GM19463 (cell line): Measurements from ENCODE around the gene WDR88.
A peak's percentile ranks its signal among the peaks of the same experiment; 100 is the strongest.
"Not testable (repeated sequence)": the region's sequence is repeated elsewhere in the genome, so short reads cannot be mapped to it uniquely, and the experiment has no call there.

Source experiments
- ATAC-seq: cut with Tn5 transposase; IDR thresholded peaks from one replicate; pipeline ENCODE4 v1.9.1; 2021; ENCODE audit warnings: mild to moderate bottlenecking, moderate library complexity; ENCODE audit not compliant: unreplicated experiment

WDR88 gene

DNA sequence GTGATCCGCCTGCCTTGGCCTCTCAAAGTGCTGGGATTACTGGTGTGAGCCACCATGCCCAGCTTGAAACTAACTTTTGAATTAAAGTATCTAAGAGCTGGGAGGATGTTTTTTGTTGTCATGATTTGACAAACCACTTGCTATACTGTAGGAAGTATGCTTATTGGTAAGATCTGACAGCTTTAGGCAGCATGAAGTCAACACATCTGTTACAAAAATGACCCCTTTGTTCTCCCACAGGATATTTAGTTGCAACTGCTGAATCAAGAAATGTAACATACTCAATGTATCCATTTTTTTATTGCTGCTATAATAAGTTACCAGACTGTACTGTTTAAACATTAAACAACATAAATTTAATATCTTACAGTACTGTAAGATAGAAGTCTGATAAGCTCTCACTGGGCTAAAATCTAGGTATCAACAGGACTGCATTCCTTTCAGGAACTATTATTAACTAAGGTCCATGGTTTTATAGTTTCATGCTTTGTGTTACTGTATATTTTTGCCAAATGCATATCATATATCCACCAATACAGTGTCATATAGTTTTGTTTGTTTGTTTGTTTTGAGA is 39.4 kb downstream of the WDR88 start:
- no peak for ATAC-seq

DNA sequence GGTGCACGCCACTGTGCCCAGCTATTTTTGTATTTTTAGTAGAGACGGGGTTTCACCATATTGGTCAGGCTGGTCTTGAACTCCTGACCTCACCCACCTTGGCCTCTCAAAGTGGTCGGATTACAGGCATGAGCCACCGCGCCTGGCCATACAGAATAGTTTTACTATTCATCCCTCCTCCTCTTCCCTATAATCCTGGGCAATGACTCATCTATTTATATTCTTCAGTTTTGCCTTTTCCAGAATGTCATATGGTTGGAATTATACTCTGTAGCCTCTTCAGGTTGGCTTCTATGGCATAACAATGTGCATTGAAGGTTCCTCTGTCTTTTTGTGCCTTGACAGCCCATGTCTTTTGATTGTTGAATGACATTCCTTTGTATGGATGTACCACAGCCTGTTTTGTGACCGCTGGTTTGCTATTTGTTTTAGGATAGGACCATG is 40.0 kb downstream of the WDR88 start:
- ATAC-seq = no peak

DNA sequence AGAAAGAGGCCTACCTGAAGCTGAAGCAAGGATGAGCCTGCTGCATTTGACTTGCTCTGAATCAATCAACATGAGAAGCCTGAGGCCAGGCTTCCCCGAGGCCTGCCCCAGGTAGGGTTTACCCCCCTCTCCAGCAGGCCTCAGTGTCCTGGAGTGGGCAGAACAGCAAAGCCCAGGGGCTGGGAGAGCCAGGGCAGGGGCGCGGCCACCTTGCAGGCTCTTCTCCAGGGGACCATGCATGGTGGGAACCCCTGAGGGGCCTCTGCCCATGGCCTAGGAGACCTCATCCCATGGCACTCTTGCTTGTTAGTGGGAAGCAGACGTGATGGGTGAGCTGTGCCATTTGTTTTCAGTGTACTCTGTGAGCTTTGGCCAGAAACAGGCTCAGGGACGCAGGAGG is 42.3 kb downstream of the WDR88 start:
- ATAC-seq = no peak

DNA sequence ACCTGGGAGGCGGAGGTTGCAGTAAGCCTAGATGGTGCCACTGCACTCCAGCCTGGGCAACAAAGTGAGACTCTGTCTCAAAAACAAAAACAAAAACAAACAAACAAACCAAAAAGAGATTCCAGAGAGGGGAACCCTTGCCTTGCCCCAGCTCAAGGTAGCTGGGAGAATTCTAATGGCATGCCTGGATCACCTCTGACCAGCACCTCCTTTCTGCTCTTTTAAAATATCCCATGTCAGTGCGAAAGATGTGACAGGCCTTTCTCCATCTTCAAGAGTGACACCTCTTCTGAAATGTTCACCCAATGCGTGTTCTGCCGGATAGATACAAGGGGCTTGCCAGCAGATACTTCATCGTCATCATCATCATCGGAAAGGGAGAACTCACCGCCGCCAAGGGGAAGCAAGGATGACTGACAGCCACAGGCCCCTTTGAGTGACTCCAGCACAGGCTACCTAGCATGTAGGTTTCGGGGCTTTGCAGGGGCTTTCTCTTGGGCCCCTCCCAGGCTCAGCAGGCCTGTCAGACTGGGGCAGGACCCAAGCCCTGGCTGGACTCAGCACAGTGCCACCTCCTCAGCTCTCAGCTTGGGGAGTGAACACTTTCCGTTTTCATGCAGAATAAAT is 43.4 kb downstream of the WDR88 start:
- ATAC-seq = no peak

DNA sequence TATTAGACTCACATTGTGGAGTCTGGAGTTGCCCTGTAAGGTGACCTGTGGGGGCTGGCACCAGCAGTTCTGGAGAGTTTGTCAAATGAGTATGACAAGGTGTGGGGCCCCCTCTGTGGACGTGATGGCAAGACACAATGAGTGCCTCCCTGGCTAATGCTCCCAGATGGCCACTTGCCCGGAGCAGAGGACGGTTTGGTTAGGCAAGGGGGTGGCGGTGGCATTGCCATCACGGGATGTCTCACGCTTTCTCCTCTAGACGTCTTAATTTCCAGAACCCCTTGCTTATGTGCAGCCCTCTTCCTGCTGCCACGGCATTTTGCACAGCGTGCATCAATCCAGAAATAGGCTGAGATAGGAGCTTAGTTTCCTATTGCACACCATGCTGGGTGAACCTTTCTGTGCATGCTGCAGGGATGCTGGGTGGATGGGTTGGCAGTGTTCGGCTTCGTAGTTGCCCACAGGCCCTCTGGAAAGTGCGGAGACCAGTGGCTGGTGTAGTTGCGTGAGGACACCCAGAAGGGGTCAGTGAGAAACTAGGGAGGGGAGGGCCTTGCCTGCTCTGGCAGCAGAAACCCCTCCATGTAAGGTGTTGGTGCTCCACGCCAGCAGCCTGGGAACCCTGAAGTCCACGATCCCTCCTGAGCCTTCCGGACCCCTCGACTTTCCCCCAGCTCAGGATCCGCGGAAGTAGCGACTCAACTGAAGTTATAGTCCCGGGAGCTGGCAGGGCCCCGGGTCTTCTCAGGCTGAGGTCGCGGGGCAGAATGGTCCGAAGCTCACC is 44.2 kb downstream of the WDR88 start:
- ATAC-seq = no peak

DNA sequence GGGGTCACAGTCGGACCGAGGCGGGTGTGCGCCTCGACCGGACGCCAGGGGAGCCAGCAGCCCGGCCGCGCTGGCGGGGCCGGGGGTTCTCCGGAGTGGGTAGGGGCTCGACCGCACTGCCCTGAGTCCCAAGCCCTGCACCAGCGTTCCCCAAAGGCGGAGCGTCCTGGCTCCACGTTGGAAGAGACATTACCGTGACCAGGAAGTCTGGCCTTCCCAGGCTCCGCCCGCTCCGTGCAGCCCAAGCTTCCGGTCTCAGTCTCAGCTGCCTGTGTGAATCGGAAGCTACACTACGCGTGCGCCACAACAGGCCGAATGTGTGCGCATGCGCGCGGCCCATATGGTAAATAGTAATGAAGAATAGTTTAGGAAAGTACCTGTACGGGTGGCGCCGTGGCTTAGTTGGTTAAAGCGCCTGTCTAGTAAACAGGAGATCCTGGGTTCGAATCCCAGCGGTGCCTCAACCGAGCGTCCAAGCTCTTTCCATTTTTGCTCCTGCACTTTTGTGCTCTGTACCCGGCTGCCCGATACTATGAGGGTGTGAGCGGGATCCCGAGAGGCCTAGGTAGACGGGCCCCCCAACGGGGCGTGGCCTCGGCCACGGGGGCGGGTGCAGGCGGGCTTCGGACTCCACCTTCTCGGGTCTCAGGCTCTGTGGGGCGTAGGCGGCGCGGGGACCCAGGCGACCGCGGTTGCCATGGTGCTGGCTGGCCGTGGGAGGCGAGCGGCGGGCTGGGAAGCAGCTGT is 44.9 kb downstream of the WDR88 start:
- ATAC-seq = peak; percentile 79

DNA sequence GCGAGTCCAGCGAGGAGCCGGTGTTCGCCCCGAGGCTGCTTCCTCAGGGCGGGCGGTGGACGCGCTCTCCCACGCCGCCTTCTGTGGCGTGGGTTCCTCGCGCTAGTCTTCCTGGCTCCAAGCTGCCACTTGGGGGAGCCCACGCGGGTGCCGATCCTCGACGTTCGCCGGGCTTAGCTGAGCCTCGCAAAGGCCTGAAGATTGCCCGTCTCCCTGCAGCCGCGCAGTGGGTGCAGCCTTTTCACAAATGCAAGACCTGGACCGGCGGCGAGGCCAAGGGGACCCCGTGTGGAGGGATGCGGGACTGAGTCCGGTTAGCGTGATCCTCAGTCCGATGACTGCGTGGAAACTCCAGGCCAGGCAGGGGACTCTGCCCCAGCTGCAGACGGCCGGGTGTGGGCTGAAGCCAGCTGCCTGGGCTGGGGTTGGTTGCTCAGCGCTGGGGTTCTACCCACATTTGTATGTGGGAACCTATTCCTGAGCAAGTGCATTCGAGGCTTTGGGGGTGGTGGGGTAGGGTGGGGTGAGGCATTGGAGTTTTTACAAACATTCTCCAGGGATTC is 45.6 kb downstream of the WDR88 start:
- ATAC-seq = no peak

DNA sequence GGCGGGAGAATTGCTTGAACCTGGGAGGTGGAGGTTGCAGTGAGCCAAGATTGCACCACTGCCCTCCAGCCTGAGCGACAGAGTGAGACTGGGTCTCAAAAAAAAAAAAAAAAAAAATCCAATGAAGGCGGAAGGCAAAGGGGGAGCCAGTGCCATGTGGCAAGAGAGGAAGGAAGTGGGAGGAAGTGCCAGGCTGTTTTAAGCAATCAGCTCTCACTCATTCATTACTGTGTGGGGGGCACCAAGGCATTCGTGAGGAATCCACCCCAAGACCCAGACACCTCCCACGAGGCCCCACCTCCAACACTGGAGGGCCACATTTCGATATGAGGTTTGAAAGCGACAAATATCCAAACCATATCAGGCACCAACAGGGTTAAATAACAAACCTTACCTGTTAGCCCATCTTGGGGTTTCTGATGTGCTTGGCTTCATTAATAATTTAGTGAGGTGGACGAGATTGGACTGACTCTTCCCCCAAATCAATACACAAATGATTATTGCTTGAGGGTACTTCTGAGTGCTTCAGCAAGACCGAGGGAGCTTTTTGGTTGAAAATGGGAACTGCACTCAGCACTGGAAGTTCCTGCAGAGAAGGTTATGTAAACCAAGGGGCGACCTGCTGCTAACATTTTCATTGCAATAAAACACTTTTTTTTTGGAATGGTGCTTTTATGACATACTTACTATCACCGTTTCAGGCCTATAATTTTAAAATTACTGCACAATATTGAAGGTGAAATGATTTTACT is 54.7 kb downstream of the WDR88 start:
- no peak for ATAC-seq

DNA sequence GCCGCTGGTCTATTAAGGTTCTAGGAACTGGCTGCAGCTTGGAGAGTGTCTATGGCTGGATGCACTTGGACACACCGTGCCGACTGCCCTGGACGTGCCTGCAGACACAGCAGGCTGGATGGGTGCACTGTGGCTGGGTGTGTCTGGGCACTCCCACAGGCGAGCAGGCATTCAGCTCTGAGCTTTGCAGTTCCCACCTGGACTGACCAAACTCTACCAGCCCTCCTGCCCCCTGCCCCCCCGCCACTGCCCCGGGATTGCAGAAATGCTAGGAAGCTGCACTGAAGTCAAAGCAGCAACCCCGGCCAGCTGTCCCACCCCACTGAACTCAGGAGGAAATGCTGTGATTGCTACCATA is 55.2 kb downstream of the WDR88 start:
- ATAC-seq = no peak

DNA sequence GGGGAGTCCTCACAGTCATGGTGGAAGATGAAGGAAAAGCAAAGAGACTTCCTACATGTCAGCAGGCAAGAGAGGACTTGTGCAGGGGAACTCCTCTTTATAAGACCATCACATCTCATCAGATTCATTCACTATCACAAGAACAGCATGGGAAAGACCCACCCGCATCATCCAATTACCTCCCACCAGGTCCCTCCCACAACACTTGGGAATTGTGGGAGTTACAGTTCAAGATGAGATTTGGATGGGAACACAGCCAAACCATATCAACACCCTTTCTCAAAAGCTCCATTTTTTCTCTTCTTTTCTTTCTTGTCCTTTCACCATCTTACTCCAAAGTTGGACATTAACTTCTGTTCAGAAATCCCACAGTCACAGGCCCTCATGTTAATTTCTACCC is 57.5 kb downstream of the WDR88 start:
- no peak for ATAC-seq

DNA sequence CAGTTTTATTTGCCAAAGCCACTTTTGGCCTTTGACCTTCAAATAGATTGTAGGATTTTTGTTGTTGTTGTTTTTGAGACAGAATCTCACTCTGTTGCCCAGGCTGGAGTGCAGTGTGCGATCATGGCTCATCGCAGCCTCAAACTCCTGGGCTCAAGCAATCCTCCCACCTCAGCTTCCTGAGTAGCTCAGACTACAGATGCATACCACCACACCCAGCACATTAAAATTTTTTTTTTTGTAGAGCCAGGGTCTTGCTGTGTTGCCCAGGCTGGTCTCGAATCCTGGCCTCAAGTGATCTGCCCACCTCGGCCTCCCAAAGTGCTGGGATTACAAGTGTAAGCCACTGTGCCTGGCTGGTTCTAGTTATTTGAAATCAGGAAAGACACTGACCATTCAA is 59.2 kb downstream of the WDR88 start:
- ATAC-seq = not testable (repeated sequence)

DNA sequence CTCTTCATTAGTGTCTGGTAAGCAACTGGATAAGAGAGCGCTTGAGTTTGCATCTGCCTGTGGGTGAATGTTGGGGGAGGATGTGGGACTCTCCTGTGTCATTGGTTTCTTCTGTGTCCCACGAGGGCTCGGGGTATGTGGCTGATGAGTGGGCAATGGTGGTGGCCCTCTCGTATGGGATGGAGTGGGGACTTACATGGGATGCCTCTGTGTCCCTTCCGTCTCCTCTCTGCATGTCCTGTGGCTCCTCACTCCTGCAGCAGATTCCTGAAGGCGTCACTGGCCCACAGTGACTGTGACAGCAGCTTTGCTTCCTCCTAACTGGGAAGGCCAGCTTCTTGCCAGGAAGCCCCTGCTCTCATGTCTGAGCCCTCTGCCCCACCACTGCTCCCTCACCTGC is 59.6 kb downstream of the WDR88 start:
- ATAC-seq = no peak

DNA sequence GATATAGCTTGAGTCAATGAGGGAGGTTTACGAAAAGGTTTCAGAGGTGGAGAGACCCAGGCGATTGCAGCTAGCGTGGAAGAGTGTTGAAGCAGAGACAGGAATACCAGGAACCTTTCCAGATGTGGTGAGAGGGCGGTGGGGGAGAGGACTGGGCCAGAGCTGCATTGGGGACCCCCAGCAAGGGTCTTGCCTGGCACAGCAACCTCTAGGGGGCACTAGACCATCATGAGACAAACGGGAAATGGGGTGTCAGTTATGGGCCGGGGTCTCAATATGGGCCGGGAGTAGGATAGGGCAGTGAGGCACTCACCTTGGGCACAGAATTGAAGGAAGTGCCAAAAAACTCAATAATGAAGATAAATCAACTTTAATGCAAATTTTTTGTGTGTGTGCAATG is 60.1 kb downstream of the WDR88 start:
- no peak for ATAC-seq

DNA sequence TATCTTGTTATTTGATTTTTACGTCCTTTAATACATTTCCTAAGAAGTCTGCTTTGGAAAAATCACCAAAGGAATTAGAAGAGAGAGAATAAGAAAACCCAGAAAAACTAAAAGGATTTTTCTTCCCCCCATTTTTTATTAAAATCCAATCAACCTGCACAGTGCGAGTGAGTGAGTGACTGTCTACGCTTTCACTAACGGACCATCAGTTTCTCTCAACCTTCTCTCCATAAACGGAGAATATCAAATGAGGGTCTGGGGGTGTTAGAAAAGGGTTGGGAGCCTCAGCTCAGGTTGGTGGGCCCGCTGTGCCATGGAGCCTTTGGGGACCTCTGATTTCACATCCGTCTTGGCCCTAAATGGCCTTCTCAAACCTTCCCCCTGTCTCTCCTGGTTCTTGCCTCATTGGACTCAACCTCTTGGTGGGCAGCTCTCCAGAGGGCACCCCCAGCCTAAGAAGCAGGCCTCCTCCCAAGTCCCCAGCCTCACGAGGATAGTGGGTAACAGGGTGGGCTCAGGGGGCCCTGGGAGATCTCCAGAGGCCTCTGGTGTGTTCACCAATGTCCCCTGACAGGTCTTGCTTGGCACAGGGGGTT is 61.5 kb downstream of the WDR88 start:
- no peak for ATAC-seq

DNA sequence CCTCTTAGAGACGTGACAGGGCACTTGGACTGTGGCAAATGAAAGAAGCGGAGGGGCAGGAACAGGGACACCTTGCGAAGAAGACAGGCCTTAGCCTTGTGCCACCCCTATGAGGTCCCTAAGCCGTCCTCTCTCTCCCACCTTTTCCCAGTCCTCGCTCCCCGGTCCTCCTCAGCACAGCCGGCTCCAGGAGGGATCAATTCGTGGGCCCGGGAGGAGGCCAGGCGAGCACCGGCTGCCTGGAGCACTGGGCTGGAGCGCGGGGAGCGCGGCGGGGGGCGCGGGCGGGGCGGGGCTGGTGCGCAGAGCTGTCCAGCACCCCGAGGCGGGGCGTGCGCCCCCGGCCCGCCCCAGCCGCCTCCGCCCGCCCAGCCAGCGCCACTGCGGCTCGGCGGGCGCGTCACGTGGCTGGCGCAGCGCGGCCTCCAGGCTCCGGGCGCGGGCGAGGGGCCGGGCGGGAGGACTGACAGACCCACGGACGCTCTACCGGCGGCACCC is 62.0 kb downstream of the WDR88 start, which contains the start of gene LRP3:
TSS of gene LRP3 (plus strand) at position 466 of the 498 bp plus-strand sequence. CDS start 456 bp downstream, outside the sequence.
- no peak for ATAC-seq

DNA sequence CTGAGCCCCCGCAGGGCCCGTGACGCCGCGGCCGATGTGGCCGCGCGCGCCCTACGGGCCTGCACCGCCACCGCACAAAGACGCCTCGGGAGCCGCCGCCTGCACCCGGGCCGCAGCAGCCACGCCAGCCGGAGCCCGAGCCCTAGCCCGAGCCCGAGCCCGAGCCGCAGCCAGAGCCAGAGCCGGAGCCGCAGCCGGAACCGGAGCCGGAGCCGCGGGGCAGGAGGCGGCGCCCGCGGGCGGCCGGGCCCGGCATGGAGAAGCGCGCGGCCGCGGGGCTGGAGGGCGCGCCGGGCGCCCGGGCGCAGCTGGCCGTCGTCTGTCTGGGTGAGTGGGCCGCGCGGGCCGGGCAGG is 62.6 kb downstream of the WDR88 start:
- no peak for ATAC-seq

DNA sequence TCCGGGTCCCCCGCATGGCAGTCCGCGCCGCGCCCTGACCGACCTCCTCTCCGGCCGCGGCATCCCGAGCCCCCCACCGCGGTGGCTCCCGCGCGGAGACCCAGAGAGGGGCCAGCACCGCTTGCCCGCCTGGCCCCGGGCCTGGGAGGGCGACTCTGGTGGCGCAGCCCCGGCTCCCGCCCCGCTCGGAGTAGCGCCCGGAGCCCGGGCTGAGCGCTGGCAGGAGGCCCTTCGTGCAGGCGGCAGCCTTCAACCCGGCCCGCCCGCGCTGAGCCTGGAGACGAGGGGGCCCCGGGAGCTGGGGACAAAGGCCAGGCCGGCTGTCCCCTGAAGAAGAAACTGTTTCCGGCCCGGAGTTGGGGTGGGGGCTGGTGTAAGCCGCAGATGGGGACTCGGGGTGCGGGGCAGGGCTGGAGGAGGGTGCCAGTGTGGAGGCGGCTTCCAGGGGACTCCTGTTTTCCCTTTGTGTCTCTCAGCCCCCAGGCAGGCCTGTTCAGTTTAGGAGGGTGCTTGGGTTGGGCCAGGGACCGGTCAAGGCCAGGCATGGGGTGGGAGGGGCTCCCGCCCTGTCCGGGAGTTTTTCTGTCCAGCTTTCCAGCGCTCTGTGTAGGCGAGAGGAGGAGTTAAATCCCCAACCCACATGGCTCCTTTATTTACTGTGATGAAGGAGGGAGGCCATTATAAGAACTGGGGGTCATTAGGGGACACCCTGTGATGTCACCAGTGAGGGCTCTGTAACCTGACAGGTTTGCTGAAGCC is 63.2 kb downstream of the WDR88 start:
- no peak for ATAC-seq

DNA sequence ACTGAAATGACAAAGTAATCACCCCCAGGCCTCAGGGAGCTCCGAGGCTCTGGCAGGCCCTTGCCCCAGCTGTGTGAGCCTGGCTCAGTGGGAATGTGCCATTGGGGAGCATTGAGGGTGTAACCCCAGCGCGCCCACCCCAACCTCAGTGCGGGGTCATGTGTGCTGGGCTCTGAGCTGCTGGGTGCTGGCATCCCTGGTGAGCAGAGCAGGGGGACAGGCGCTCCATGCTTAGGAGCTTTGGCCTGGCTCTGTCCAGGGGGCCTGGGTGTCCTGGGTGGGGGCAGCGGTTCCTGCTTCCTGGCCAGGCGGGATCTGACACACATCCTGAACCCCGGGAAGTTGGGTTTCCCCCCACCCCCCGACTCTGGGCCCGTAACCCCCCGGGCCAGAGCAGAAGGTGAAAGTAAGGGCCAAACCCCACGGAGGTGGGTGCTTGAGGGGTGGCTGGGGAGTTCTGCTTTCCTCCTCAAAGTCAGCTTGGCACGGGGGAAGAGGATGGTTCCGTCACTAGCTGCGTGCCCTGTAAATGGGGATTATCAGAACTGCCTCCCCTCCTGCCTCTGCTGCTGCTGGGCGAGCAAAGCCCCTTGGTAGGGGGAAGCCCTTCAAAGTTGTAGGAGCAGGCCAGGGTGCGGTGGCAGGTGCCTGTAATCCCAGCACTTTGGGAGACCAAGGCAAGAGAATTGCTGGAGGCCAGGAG is 63.9 kb downstream of the WDR88 start:
- ATAC-seq = no peak
